Caco-2 (cell line): ENCODE results near the gene SEPTIN11. TPM values are rescaled to one million over a fixed set of nuclear protein-coding genes. Genes with fewer than 3 reads are reported as not detected.

Experiments used
- BruUV-seq: library from RNA; stranded (reverse); fragments of 400-500 nt; replicated peaks from 2 replicates; lab custom pipeline; 2021; lab: Mats Ljungman, UMichigan
- CTCF ChIA-PET: fragments of 300-600 bp; sonication (Branson Sonifier 250); formaldehyde crosslinking; loops from one replicate; lab custom pipeline; 2022; ENCODE audit warnings: antibody characterized with exemption; lab: Charles Lee
- POLR2A ChIA-PET: fragments of 300-600 bp; sonication (Branson Sonifier 250); formaldehyde crosslinking; loops from one replicate; lab custom pipeline; 2022; ENCODE audit warnings: antibody characterized with exemption; lab: Charles Lee
- DNase-seq, 2 experiments: peaks; one replicate each; pipeline versions ENCODE4 v3.0.0 to v3.0.0-alpha.2; 2020 to 2022
- H3K27me3 ChIP-seq: replicated peaks from 2 replicates; pipeline ENCODE4 v1.6.0; 2011; ENCODE audit warnings: low read length; ENCODE audit not compliant: control insufficient read depth, insufficient read depth
- H3K36me3 ChIP-seq: 2 replicates; pipeline ENCODE4 v1.5.1; 2011; ENCODE audit warnings: low read length; ENCODE audit not compliant: control insufficient read depth, insufficient read depth
- H3K4me1 ChIP-seq: fragments of 250-450 bp; sonication (Bioruptor Pico); 2 replicates; pipeline ENCODE4 v1.5.1; 2020; ENCODE audit warnings: mild to moderate bottlenecking
- H3K4me3 ChIP-seq: 2 replicates; pipeline ENCODE4 v1.5.1; 2011; ENCODE audit warnings: low read depth, mild to moderate bottlenecking, control low read depth, low read length
- H3K9me3 ChIP-seq: fragments of 250-450 bp; sonication (Bioruptor Pico); 2 replicates; pipeline ENCODE4 v1.5.1; 2020; ENCODE audit warnings: mild to moderate bottlenecking, moderate library complexity
- H3K27ac Mint-ChIP-seq: one replicate; pipeline ENCODE4 v1.8.0; 2022; ENCODE audit warnings: mixed read lengths; ENCODE audit not compliant: unreplicated experiment
- H3K27me3 Mint-ChIP-seq: one replicate; pipeline ENCODE4 v1.8.0; 2022; ENCODE audit warnings: mixed read lengths; ENCODE audit not compliant: insufficient read depth, unreplicated experiment
- H3K36me3 Mint-ChIP-seq: one replicate; pipeline ENCODE4 v1.8.0; 2022; ENCODE audit warnings: mild to moderate bottlenecking, mixed read lengths; ENCODE audit not compliant: insufficient read depth, unreplicated experiment
- H3K4me1 Mint-ChIP-seq: one replicate; pipeline ENCODE4 v1.8.0; 2022; ENCODE audit warnings: low read depth, mixed read lengths; ENCODE audit not compliant: unreplicated experiment
- H3K4me3 Mint-ChIP-seq: one replicate; pipeline ENCODE4 v1.8.0; 2022; ENCODE audit warnings: mild to moderate bottlenecking, moderate library complexity, mixed read lengths; ENCODE audit not compliant: unreplicated experiment
- H3K9me3 Mint-ChIP-seq: one replicate; pipeline ENCODE4 v1.8.0; 2022; ENCODE audit warnings: mixed read lengths; ENCODE audit not compliant: unreplicated experiment
- intact Hi-C: fragments of 100-400 bp; cut with micrococcal nuclease; formaldehyde crosslinking; loops from one replicate; pipeline ENCODE4 v1.10.0; 2022; ENCODE audit not compliant: unreplicated experiment
- total RNA-seq: library from RNA; stranded (reverse); gene quantifications from 2 replicates; pipeline ENCODE4 v1.2.3, GENCODE V29; 2022
- TF ChIP-seq, protein P1 (sequence below), 2 experiments: fragments of 200-600 bp in 1 of 2; IDR thresholded peaks; 1 replicate in 1 of 2; 2 replicates in 1 of 2; pipeline versions ENCODE4 v1.5.1 to v1.8.0; 2011 to 2022; ENCODE audit warnings: antibody characterized with exemption in 1 of 2, control low read depth in 1 of 2, inconsistent platforms in 1 of 2, low read depth in 1 of 2, low read length in 1 of 2, mild to moderate bottlenecking in 1 of 2, moderate library complexity in 1 of 2; ENCODE audit not compliant: insufficient read depth in 1 of 2, severe bottlenecking in 1 of 2, unreplicated experiment in 1 of 2

SEPTIN11 gene
- total RNA-seq, 1 experiment from 2014 or later, result 127 TPM

DNA sequence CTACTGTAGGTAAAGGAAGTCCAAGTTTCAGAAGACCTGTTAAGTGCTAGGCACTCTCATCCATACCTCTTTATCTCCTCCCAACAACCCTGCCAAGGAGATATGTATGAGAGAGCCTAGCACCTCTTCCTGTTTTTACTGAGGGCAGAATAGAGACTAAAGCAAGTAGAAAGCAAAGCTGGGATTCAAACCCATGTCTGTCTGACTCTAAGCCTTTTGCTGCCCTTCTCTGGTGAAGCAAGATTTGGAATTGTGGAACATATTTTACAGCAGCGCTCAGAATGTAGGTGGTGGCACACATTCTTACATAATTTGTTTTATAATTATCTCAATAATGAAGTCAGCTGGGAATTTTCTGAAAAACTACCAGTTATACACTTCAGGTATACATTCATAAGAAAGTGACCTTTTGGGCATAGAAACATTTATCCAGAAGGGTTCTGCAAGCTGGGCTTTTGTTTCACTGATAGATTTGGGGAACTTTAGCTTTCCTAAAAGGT is 41.7 kb downstream of the SEPTIN11 start:
- Histone ChIP-seq H3K36me3 (no peaks in the 10 kb centered on the region), H3K4me3 (no peak overlapping the region), H3K4me1 (no peaks in the 10 kb centered on the region), H3K27me3 (no peaks in the 10 kb centered on the region), H3K9me3 (no peaks in the 10 kb centered on the region)
- CTCF ChIA-PET, result no interaction called here
- no TSS peak for BruUV-seq
- H3K4me1 Mint-ChIP-seq, result peaks cover 8% of the 10 kb centered on the region
- H3K4me3 Mint-ChIP-seq, result no peak overlapping the region
- H3K36me3 Mint-ChIP-seq, result peaks cover 5% of the 10 kb centered on the region
- no peaks in the 10 kb centered on the region for H3K9me3 Mint-ChIP-seq
- no peak for DNase-seq
- intact Hi-C loops, result no loop called here
- TF ChIP-seq, protein P1, sequence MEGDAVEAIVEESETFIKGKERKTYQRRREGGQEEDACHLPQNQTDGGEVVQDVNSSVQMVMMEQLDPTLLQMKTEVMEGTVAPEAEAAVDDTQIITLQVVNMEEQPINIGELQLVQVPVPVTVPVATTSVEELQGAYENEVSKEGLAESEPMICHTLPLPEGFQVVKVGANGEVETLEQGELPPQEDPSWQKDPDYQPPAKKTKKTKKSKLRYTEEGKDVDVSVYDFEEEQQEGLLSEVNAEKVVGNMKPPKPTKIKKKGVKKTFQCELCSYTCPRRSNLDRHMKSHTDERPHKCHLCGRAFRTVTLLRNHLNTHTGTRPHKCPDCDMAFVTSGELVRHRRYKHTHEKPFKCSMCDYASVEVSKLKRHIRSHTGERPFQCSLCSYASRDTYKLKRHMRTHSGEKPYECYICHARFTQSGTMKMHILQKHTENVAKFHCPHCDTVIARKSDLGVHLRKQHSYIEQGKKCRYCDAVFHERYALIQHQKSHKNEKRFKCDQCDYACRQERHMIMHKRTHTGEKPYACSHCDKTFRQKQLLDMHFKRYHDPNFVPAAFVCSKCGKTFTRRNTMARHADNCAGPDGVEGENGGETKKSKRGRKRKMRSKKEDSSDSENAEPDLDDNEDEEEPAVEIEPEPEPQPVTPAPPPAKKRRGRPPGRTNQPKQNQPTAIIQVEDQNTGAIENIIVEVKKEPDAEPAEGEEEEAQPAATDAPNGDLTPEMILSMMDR (IDR thresholded peaks at IDR 0.05; ENCODE audit: insufficient read depth in 1 of 2, low read depth in 1 of 2, low read length in 1 of 2, severe bottlenecking in 1 of 2, unreplicated experiment in 1 of 2), result no peak
- H3K27me3 Mint-ChIP-seq, result no peaks in the 10 kb centered on the region
- POLR2A ChIA-PET, result no interaction called here
- H3K27ac Mint-ChIP-seq, result no peak overlapping the region

- H3K4me1 ChIP-seq, result no peaks in the 10 kb centered on the region
- no peak overlapping the region for H3K27ac Mint-ChIP-seq
- no peaks in the 10 kb centered on the region for H3K9me3 ChIP-seq
- no peaks in the 10 kb centered on the region; the same call in 1 of the 2 replicates for H3K36me3 ChIP-seq
- no peak overlapping the region for H3K4me3 ChIP-seq
- ChIA-PET POLR2A (no interaction called here), CTCF (no interaction called here)
- intact Hi-C loops, result no loop called here
- no peaks in the 10 kb centered on the region for H3K9me3 Mint-ChIP-seq
- DNase-seq, result no peak
- no TSS peak for BruUV-seq
- H3K4me3 Mint-ChIP-seq, result no peak overlapping the region
- no peaks in the 10 kb centered on the region for H3K27me3 Mint-ChIP-seq
- TF ChIP-seq, protein P1 (IDR thresholded peaks at IDR 0.05; ENCODE audit: insufficient read depth in 1 of 2, low read depth in 1 of 2, low read length in 1 of 2, severe bottlenecking in 1 of 2, unreplicated experiment in 1 of 2), result no peak
- H3K27me3 ChIP-seq, result no peaks in the 10 kb centered on the region
- peaks cover 21% of the 10 kb centered on the region for H3K36me3 Mint-ChIP-seq
- no peaks in the 10 kb centered on the region for H3K4me1 Mint-ChIP-seq
Observed at GRCh38 chr4:76993787-76994641, 44.5 kb downstream of the SEPTIN11 start.

DNA sequence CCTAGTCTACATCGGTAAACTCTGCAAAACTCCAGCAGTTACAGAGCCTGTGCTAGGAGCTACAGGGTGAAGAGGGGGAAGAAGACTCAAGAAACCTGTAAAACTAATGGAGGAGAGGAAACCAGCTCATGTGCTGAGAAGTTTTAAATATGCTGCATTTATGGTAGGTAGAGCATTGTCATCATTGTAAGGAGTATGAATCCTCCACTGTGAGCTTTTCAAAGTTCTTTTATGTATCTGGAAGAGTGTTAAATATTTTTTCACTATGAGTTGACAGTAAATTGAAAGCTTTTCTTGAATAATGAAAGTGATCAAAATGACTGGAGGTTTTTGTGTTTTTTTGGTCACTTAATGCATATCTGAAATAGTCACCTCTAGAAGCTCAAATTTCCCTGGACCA is 46.2 kb downstream of the SEPTIN11 start:
- no peak for DNase-seq
- H3K4me3 ChIP-seq, result no peak overlapping the region
- no peak overlapping the region for H3K4me3 Mint-ChIP-seq
- no peak overlapping the region for H3K27ac Mint-ChIP-seq
- no peaks in the 10 kb centered on the region for H3K4me1 Mint-ChIP-seq
- peaks cover 21% of the 10 kb centered on the region for H3K36me3 Mint-ChIP-seq
- BruUV-seq, result no TSS peak
- no peaks in the 10 kb centered on the region for H3K4me1 ChIP-seq
- TF ChIP-seq, protein P1 (IDR thresholded peaks at IDR 0.05; ENCODE audit: insufficient read depth in 1 of 2, low read depth in 1 of 2, low read length in 1 of 2, severe bottlenecking in 1 of 2, unreplicated experiment in 1 of 2), result no peak
- CTCF ChIA-PET, result no interaction called here
- no peaks in the 10 kb centered on the region for H3K9me3 Mint-ChIP-seq
- no peaks in the 10 kb centered on the region for H3K27me3 Mint-ChIP-seq
- H3K36me3 ChIP-seq, result no peaks in the 10 kb centered on the region; the same call in 1 of the 2 replicates
- no peaks in the 10 kb centered on the region for H3K27me3 ChIP-seq
- intact Hi-C loops, result no loop called here
- POLR2A ChIA-PET, result no interaction called here
- no peaks in the 10 kb centered on the region for H3K9me3 ChIP-seq
